C4-2B (cell line): ENCODE results near the gene LRRC28.

ENCODE experiments used
- ZFX ChIP-seq: fragments of 450-650 bp; IDR thresholded peaks from 2 replicates; pipeline ENCODE4 v1.6.1; 2017
- TF ChIP-seq, protein P1 (sequence below): fragments of 450-650 bp; conservative IDR thresholded peaks from 2 replicates; pipeline ENCODE4 v1.5.1; 2017; ENCODE audit warnings: mild to moderate bottlenecking

DNA sequence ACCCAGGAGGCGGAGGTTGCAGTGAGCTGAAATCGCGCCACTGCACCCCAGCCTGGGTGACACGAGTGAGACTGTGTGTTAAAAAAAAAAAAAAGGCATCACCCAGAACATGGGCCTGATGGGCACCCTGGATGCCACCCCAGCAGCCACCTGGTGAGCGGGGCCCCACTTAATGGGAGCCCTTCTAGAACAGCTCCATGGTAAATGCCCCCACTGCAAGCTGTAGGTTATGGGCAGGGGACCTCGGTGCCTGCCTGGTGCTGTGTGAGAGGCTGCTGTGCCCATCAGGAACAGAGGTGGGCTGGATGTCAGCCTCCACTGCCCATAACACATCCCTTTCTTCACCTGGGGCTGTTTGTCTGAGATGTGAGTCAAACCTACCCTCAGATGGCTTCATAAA, 158.3 kb downstream of the LRRC28 start:
- TF ChIP-seq, protein P1, sequence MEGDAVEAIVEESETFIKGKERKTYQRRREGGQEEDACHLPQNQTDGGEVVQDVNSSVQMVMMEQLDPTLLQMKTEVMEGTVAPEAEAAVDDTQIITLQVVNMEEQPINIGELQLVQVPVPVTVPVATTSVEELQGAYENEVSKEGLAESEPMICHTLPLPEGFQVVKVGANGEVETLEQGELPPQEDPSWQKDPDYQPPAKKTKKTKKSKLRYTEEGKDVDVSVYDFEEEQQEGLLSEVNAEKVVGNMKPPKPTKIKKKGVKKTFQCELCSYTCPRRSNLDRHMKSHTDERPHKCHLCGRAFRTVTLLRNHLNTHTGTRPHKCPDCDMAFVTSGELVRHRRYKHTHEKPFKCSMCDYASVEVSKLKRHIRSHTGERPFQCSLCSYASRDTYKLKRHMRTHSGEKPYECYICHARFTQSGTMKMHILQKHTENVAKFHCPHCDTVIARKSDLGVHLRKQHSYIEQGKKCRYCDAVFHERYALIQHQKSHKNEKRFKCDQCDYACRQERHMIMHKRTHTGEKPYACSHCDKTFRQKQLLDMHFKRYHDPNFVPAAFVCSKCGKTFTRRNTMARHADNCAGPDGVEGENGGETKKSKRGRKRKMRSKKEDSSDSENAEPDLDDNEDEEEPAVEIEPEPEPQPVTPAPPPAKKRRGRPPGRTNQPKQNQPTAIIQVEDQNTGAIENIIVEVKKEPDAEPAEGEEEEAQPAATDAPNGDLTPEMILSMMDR = no peak
- TF ChIP-seq ZFX = no peak
